Adrenal gland (tissue), 12 donors: ENCODE results near the gene UGT2B17. TPM values are rescaled to one million over a fixed set of nuclear protein-coding genes. Genes with fewer than 3 reads are reported as not detected.

Experiments
- DNase-seq, 7 donors: peaks; one replicate each; pipeline ENCODE4 v3.0.0-alpha.2; 2019 to 2020
- H3K27ac ChIP-seq, 5 donors: fragments of 200-600 bp; sonication (generic) in 4 of 5; 1 replicate in 3 of 5; 2 replicates in 2 of 5; pipeline versions ENCODE4 v1.5.1 to v1.8.0; 2016 to 2020; ENCODE audit warnings: mild to moderate bottlenecking in 1 of 5
- H3K27me3 ChIP-seq: fragments of 200-600 bp; 2 replicates; pipeline ENCODE4 v1.8.0; 2021
- H3K36me3 ChIP-seq, 2 donors: fragments of 200-600 bp; replicated peaks in 1 of 2; 1 replicate in 1 of 2; 2 replicates in 1 of 2; pipeline versions ENCODE4 v1.5.1 to v1.8.0; 2018 to 2022
- H3K4me1 ChIP-seq, 2 donors: fragments of 200-600 bp; replicated peaks in 1 of 2; 1 replicate in 1 of 2; 2 replicates in 1 of 2; pipeline versions ENCODE4 v1.5.1 to v1.8.0; 2018 to 2021
- H3K4me3 ChIP-seq, 4 donors: fragments of 200-600 bp; sonication (generic) in 3 of 4; one replicate each; pipeline ENCODE4 v1.5.1; 2016 to 2018
- H3K9me3 ChIP-seq, 3 donors: fragments of 200-600 bp; sonication (generic) in 1 of 3; replicated peaks in 1 of 3; 1 replicate in 2 of 3; 2 replicates in 1 of 3; pipeline versions ENCODE4 v1.5.1 to v1.8.0; 2016 to 2021
- CTCF ChIP-seq, 6 experiments: fragments of 450-650 bp in 4 of 6; fragments of 200-600 bp in 2 of 6; sonication (generic) in 1 of 6; IDR thresholded peaks; 1 replicate in 5 of 6; 2 replicates in 1 of 6; pipeline versions ENCODE4 v1.5.1 to v1.8.0; 2016 to 2021; ENCODE audit warnings: antibody characterized with exemption in 6 of 6, mild to moderate bottlenecking in 2 of 6, moderate library complexity in 1 of 6
- POLR2A ChIP-seq, 2 donors: fragments of 450-650 bp; IDR thresholded peaks; one replicate each; pipeline ENCODE4 v1.6.1; 2017; ENCODE audit warnings: antibody characterized with exemption in 2 of 2, mild to moderate bottlenecking in 2 of 2, moderate library complexity in 1 of 2
- WGBS, 4 donors: extraction: QIAGEN DNeasy Blood & Tissue Kit in 2 of 4; methylation state at CpG; one replicate each; pipeline versions ENCODE4 v1.1.5 to v1.1.7; 2013 to 2017; 5-methylcytosine and 5-hydroxymethylcytosine counted together
- intact Hi-C, 2 donors: fragments of 100-400 bp; cut with DNase I; formaldehyde crosslinking; loops; one replicate each; pipeline versions ENCODE4 v1.14.1 to v1.15.0; 2022 to 2023
- polyA plus RNA-seq, 3 donors: library from polyadenylated mRNA; stranded (reverse); fragments of 200-250 nt in 2 of 3; fragments of 350-450 nt in 1 of 3; fragmentation: Illumina TruSeq in 1 of 3; extraction: RNeasy Lipid Tissue Mini Kit (QIAGEN cat#74804) in 1 of 3; gene quantifications; one replicate each; pipeline ENCODE4 v1.2.3, GENCODE V29; 2013 to 2014
- total RNA-seq, 9 donors: library from RNA; depleted of rRNA in 4 of 9; stranded (reverse); fragments of >200 nt in 4 of 9; fragments of 120-200 nt in 1 of 9; fragmentation: NEBNext Ultra II Directional in 1 of 9; extraction: Animal tissue kit (Norgen Biotek cat#: 25700) in 1 of 9; gene quantifications; one replicate each; pipeline versions ENCODE4 v1.1.0 to v1.2.4, GENCODE V29; 2013 to 2023
- donor health status: healthy with polysubstance abuse.
- donor health status: Bipolar disorder and iron deficiency.
- donor health status: DM: yes; HTN: yes; CAD: no.
- donor health status: DM: no; HTN: no; CAD: no.
- donor health status: DM: no; HTN: no; CAD: no.
- donor health status: DM: yes; HTN: yes; CAD: no.

Gene UGT2B17
- total and polyA plus RNA-seq, 12 donors = 0.08 to 0.22 (median 0.15) TPM; not detected in 8

- Histone ChIP-seq H3K36me3 (no peaks in the 10 kb centered on the region), H3K27me3 (no peaks in the 10 kb centered on the region), H3K4me3 (no peak overlapping the region), H3K9me3 (no peaks in the 10 kb centered on the region), H3K27ac (no peak overlapping the region), H3K4me1 (no peaks in the 10 kb centered on the region)
- DNase-seq = no peak
- intact Hi-C loops = no loop called here
- TF ChIP-seq POLR2A (IDR thresholded peaks at IDR 0.05) = no peak
- TF ChIP-seq CTCF (IDR thresholded peaks at IDR 0.05) = no peak
Measured at GRCh38 chr4:68594678-68595077, 18.6 kb upstream of the UGT2B17 start.

- H3K4me1 ChIP-seq = no peaks in the 10 kb centered on the region
- no peak overlapping the region for H3K27ac ChIP-seq
- 14 to 57% (median 56%) methylated on average over 1 to 4 of the region's 4 CpGs; no CpG with 5 or more reads in 1 of the 4 donors for WGBS, 4 donors
- no peak for DNase-seq
- no peaks in the 10 kb centered on the region for H3K36me3 ChIP-seq
- H3K27me3 ChIP-seq = no peaks in the 10 kb centered on the region
- H3K9me3 ChIP-seq = no peaks in the 10 kb centered on the region
- intact Hi-C loops = no loop called here
- TF ChIP-seq POLR2A (IDR thresholded peaks at IDR 0.05) = no peak
- TF ChIP-seq CTCF (IDR thresholded peaks at IDR 0.05) = no peak
- no peak overlapping the region for H3K4me3 ChIP-seq
Measured at GRCh38 chr4:68593112-68593511, 17.0 kb upstream of the UGT2B17 start.

- Histone ChIP-seq H3K9me3 (no peaks in the 10 kb centered on the region), H3K27me3 (no peaks in the 10 kb centered on the region), H3K36me3 (no peaks in the 10 kb centered on the region), H3K27ac (no peak overlapping the region), H3K4me1 (no peaks in the 10 kb centered on the region), H3K4me3 (no peak overlapping the region)
- 75 to 80% (median 80%) methylated on average over 1 of the region's 1 CpG; no CpG with 5 or more reads in 1 of the 4 donors for WGBS, 4 donors
- DNase-seq = no peak
- TF ChIP-seq POLR2A (IDR thresholded peaks at IDR 0.05) (no peak), CTCF (IDR thresholded peaks at IDR 0.05) (no peak)
- intact Hi-C loops = no loop called here
Measured at GRCh38 chr4:68592673-68593072, 16.6 kb upstream of the UGT2B17 start.

- WGBS, 4 donors = 71 to 79% (median 73%) methylated on average over 1 of the region's 1 CpG; no CpG with 5 or more reads in 1 of the 4 donors
- TF ChIP-seq POLR2A (IDR thresholded peaks at IDR 0.05) (no peak), CTCF (IDR thresholded peaks at IDR 0.05) (no peak)
- H3K4me1 ChIP-seq = no peaks in the 10 kb centered on the region
- H3K4me3 ChIP-seq = no peak overlapping the region
- H3K27me3 ChIP-seq = no peaks in the 10 kb centered on the region
- H3K36me3 ChIP-seq = no peaks in the 10 kb centered on the region
- no peak overlapping the region for H3K27ac ChIP-seq
- no peak for DNase-seq
- intact Hi-C loops = no loop called here
- H3K9me3 ChIP-seq = no peaks in the 10 kb centered on the region
Measured at GRCh38 chr4:68591204-68591603, 15.1 kb upstream of the UGT2B17 start.
